Epithelial cell of esophagus (primary cell): ENCODE data around the gene TMA7.
A peak's percentile ranks its signal among the peaks of the same experiment; 100 is the strongest.

Source experiments
- DNase-seq: peaks from one replicate; pipeline ENCODE4 v3.0.0; 2010; ENCODE audit warnings: low read depth
- H3K4me3 ChIP-seq: 2 replicates; pipeline ENCODE4 v1.5.1; 2011; ENCODE audit warnings: mild to moderate bottlenecking, low read length, control low read depth
- CTCF ChIP-seq: IDR thresholded peaks from 2 replicates; pipeline ENCODE4 v1.5.1; 2011; ENCODE audit warnings: low read depth, mild to moderate bottlenecking, low read length, control low read depth, inconsistent platforms; ENCODE audit not compliant: insufficient read depth; ENCODE audit errors: missing control alignments

Gene TMA7

GRCh38 chr3:48418140-48418539 is 21.9 kb upstream of the TMA7 start:
- no peak overlapping the region for H3K4me3 ChIP-seq
- DNase-seq = no peak
- TF ChIP-seq CTCF = no peak

- H3K4me3 ChIP-seq = no peak overlapping the region
- no peak for TF ChIP-seq CTCF
- DNase-seq = no peak
These were observed 21.4 kb upstream of the TMA7 start for GRCh38 chr3:48418651-48419050.

- DNase-seq = no peak
- TF ChIP-seq CTCF = no peak
- H3K4me3 ChIP-seq = no peak overlapping the region
These were observed 20.9 kb upstream of the TMA7 start for GRCh38 chr3:48419149-48419548.

DNA sequence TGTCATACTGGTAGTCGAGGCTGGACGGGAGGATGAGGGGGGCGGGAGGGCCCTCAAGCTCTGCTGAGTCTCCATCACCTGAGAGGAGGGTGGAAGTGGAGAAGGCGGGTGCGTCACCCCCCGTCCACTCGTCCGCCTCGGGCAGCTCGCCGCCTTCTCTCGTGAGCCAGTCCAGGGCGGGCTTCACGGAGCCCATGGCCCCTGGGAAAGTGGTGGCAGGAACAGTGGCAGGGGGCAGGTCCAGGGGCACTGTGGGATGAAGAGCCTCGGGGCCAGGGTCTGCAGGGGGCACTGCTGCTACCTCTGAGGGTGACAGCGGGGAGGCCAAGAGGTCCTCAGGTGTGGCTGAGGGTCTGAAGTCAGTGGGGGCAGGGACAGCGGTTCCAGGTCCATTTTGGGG is 20.5 kb upstream of the TMA7 start:
- DNase-seq = no peak
- H3K4me3 ChIP-seq = no peak overlapping the region
- TF ChIP-seq CTCF = no peak

- TF ChIP-seq CTCF = no peak
These were observed 19.5 kb upstream of the TMA7 start for GRCh38 chr3:48420561-48420960.

DNA sequence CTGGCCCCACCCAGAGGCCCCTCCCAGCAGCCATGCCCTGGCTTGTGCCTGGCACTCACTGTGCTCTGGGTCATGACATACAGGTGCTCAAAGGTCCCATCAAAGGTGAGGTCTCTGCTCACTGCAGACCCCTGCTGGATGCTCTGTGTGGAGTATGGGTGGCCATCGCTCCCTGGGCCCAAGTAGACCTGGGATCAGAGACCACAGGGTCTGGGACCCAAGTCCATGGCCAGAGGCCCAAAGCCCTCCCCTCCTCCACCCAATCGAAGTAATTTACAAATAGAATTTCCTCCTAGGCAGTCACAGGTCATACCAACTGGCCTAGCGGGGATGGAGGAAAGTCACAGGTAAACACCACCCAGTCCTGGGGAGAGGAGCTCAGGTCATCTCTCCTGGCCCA is 17.8 kb upstream of the TMA7 start:
- no peak overlapping the region for H3K4me3 ChIP-seq
- no peak for DNase-seq
- peak; percentile 7 for TF ChIP-seq CTCF

More at GRCh38 chr3:48420561-48420960, 19.5 kb upstream of the TMA7 start:
- no peak overlapping the region for H3K4me3 ChIP-seq
- no peak for DNase-seq

GRCh38 chr3:48422681-48423080 is 17.4 kb upstream of the TMA7 start:
- H3K4me3 ChIP-seq = no peak overlapping the region
- no peak for TF ChIP-seq CTCF

More at GRCh38 chr3:48422681-48423080, 17.4 kb upstream of the TMA7 start:
- DNase-seq = no peak
